A673 (cell line): ENCODE measurements around the gene LUC7L.

Experiments
- CTCF ChIP-seq: fragments of 300-800, 200-600 bp; sonication (generic); conservative IDR thresholded peaks from 2 replicates; pipeline ENCODE4 v1.5.1; 2017; ENCODE audit warnings: low read depth, mild to moderate bottlenecking, antibody characterized with exemption, low read length, moderate library complexity, mixed read lengths
- EZH2 ChIP-seq: fragments of 200-600 bp; sonication (generic); IDR thresholded peaks from 2 replicates; pipeline ENCODE4 v1.6.1; 2017; ENCODE audit warnings: borderline replicate concordance, low read depth, mild to moderate bottlenecking, mixed read lengths, antibody characterized with exemption, low read length; ENCODE audit not compliant: poor library complexity, severe bottlenecking

GRCh38 chr16:155031-155398 lies 74.2 kb downstream of the LUC7L start:
- TF ChIP-seq CTCF (no peak), EZH2 (no peak)
